Fibroblast of lung (primary cell): Measurements from ENCODE around the gene TMEM43. TPM values are rescaled to one million over a fixed set of nuclear protein-coding genes. Genes with fewer than 3 reads are reported as not detected.

ENCODE experiments used
- DNase-seq, 2 donors: peaks; one replicate each; pipeline versions ENCODE4 v3.0.0 to v3.0.0-alpha.2; 2010; ENCODE audit warnings: low read depth in 2 of 2
- H2AFZ ChIP-seq: 2 replicates; pipeline ENCODE4 v1.5.1; 2012; ENCODE audit warnings: low read length, control low read depth, inconsistent platforms
- H3K27ac ChIP-seq: 2 replicates; pipeline ENCODE4 v1.5.1; 2011; ENCODE audit warnings: low read length, control low read depth; ENCODE audit not compliant: insufficient read depth
- H3K27me3 ChIP-seq: 2 replicates; pipeline ENCODE4 v1.5.1; 2011; ENCODE audit warnings: mild to moderate bottlenecking, low read length; ENCODE audit not compliant: control insufficient read depth, insufficient read depth
- H3K36me3 ChIP-seq: 2 replicates; pipeline ENCODE4 v1.5.1; 2011; ENCODE audit warnings: low read length; ENCODE audit not compliant: control insufficient read depth, insufficient read depth
- H3K4me1 ChIP-seq: 2 replicates; pipeline ENCODE4 v1.5.1; 2011; ENCODE audit warnings: low read length; ENCODE audit not compliant: control insufficient read depth, insufficient read depth; ENCODE audit errors: extremely low read depth
- H3K4me2 ChIP-seq: 2 replicates; pipeline ENCODE4 v1.5.1; 2011; ENCODE audit warnings: low read length, control low read depth; ENCODE audit not compliant: insufficient read depth; ENCODE audit errors: extremely low read depth
- H3K4me3 ChIP-seq, 4 experiments: fragments of 200-600 bp in 1 of 4; sonication (generic) in 1 of 4; replicated peaks in 1 of 4; 2 replicates each; pipeline ENCODE4 v1.5.1; 2011 to 2016; ENCODE audit warnings: low read length in 4 of 4, low read depth in 3 of 4, mild to moderate bottlenecking in 3 of 4, control low read depth in 2 of 4, inconsistent platforms in 1 of 4, mixed read lengths in 1 of 4; ENCODE audit not compliant: insufficient read depth in 1 of 4; ENCODE audit errors: control extremely low read depth in 1 of 4
- H3K79me2 ChIP-seq: 2 replicates; pipeline ENCODE4 v1.5.1; 2012; ENCODE audit warnings: mild to moderate bottlenecking, low read length, inconsistent platforms; ENCODE audit not compliant: control insufficient read depth, insufficient read depth
- H3K9ac ChIP-seq: 2 replicates; pipeline ENCODE4 v1.5.1; 2011; ENCODE audit warnings: mild to moderate bottlenecking, low read length, control low read depth; ENCODE audit not compliant: insufficient read depth
- H3K9me3 ChIP-seq: 2 replicates; pipeline ENCODE4 v1.5.1; 2012; ENCODE audit warnings: low read depth, low read length; ENCODE audit not compliant: control insufficient read depth, insufficient read depth
- H4K20me1 ChIP-seq: 2 replicates; pipeline ENCODE4 v1.5.1; 2011; ENCODE audit warnings: low read length; ENCODE audit not compliant: control insufficient read depth, insufficient read depth; ENCODE audit errors: extremely low read depth
- EZH2 ChIP-seq: IDR thresholded peaks from 2 replicates; pipeline ENCODE4 v1.5.1; 2012; ENCODE audit warnings: low read length, control low read depth, mild to moderate bottlenecking; ENCODE audit errors: missing control alignments
- polyA plus RNA-seq, 2 donors: library from polyadenylated mRNA; depleted of rRNA in 1 of 2; stranded (reverse) in 1 of 2; unstranded in 1 of 2; fragments of >200 nt; gene quantifications; 2 replicates each; pipeline ENCODE4 v1.2.1, GENCODE V29; 2011 to 2012; ENCODE audit warnings: missing spikeins in 1 of 2
- total RNA-seq: library from RNA; depleted of rRNA; stranded (reverse); fragments of >200 nt; gene quantifications from 2 replicates; pipeline ENCODE4 v1.2.1, GENCODE V29; 2014
- TF ChIP-seq, protein P1 (sequence below), 2 donors: IDR thresholded peaks in 1 of 2; conservative IDR thresholded peaks in 1 of 2; 1 replicate in 1 of 2; 2 replicates in 1 of 2; pipeline ENCODE4 v1.5.1; 2011 to 2012; ENCODE audit warnings: low read length in 2 of 2, control low read depth in 1 of 2, inconsistent platforms in 1 of 2, low read depth in 1 of 2, mild to moderate bottlenecking in 1 of 2

TMEM43 gene
- total and polyA plus RNA-seq, 2 donors (not counting 1 experiment from before 2014, with no cell fraction given): 114 to 180 TPM

DNA sequence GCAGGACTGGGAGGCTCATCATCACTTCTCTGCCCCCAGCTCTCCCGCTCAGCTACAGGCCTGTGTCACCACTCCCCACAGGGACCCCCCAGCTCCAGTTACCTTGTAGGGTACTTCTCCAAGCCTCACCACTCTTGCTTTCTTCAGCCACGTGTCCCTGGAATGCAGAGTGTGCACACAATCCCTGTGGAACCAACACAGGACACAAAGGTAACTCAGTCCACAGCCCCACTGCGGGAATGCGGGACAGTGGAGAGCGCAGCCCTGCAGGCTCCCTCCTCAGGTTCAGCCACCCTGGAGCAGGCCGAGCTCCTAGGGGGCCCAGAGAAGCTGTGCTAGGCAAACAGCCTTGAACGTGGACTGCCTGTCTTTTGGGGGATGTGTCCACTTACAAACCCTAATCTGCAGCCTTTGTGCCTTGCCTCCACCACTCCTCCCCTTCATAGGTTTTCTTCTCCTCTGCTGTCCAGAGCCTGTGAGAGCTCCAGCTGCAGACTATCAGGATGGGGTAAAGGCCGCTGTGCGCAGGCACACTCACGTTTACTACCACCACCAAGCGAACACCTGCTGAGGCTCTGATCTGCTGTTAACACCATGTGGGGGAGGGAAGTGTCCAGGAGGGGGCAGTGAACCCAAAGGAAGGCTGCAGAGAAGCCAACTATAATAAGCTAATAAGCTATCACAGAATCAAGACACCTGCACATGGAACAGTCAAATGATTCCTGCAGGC, 27.5 kb downstream of the TMEM43 start:
- H3K9me3 ChIP-seq: no peaks in the 10 kb centered on the region
- no peaks in the 10 kb centered on the region for H3K79me2 ChIP-seq
- no peak for DNase-seq
- H3K9ac ChIP-seq: no peak overlapping the region
- H3K4me2 ChIP-seq: no peak overlapping the region
- TF ChIP-seq EZH2: no peak
- TF ChIP-seq, protein P1, sequence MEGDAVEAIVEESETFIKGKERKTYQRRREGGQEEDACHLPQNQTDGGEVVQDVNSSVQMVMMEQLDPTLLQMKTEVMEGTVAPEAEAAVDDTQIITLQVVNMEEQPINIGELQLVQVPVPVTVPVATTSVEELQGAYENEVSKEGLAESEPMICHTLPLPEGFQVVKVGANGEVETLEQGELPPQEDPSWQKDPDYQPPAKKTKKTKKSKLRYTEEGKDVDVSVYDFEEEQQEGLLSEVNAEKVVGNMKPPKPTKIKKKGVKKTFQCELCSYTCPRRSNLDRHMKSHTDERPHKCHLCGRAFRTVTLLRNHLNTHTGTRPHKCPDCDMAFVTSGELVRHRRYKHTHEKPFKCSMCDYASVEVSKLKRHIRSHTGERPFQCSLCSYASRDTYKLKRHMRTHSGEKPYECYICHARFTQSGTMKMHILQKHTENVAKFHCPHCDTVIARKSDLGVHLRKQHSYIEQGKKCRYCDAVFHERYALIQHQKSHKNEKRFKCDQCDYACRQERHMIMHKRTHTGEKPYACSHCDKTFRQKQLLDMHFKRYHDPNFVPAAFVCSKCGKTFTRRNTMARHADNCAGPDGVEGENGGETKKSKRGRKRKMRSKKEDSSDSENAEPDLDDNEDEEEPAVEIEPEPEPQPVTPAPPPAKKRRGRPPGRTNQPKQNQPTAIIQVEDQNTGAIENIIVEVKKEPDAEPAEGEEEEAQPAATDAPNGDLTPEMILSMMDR (conservative IDR thresholded peaks at IDR 0.05 in 1 of 2, IDR thresholded peaks at IDR 0.05 in 1 of 2; ENCODE audit: low read depth in 1 of 2, low read length in 2 of 2): peak in 1 of 2 donors; percentile 27
- peaks cover 28% of the 10 kb centered on the region for H3K36me3 ChIP-seq
- no peaks in the 10 kb centered on the region for H4K20me1 ChIP-seq
- no peak overlapping the region for H3K4me3 ChIP-seq
- H2AFZ ChIP-seq: no peak overlapping the region
- no peaks in the 10 kb centered on the region for H3K4me1 ChIP-seq
- H3K27me3 ChIP-seq: no peaks in the 10 kb centered on the region
- H3K27ac ChIP-seq: no peak overlapping the region

DNA sequence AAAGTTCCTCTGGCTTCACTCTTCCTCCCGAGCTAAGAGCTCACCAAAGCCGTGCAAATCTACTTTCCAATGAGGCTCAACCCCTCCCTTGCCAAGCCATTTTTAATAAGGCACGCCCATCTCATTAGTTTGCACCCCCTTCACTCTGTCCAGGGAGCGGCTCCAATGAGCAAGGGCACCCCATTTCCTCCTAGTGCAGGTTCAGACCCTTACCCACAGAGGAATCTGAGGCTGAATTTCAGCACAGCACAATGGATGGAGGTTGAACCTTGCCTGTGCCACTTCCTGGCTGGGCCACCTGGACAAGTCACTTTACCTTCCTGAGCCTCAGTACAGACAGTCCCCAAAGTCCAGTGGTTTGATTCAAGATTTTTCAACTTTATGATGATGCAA, 28.1 kb downstream of the TMEM43 start:
- H3K4me1 ChIP-seq: no peaks in the 10 kb centered on the region
- TF ChIP-seq, protein P1 (conservative IDR thresholded peaks at IDR 0.05 in 1 of 2, IDR thresholded peaks at IDR 0.05 in 1 of 2; ENCODE audit: low read depth in 1 of 2, low read length in 2 of 2): no peak
- no peak for TF ChIP-seq EZH2
- no peaks in the 10 kb centered on the region for H3K27me3 ChIP-seq
- no peak overlapping the region for H3K27ac ChIP-seq
- no peaks in the 10 kb centered on the region for H4K20me1 ChIP-seq
- H3K79me2 ChIP-seq: no peaks in the 10 kb centered on the region
- no peak for DNase-seq
- H3K9ac ChIP-seq: no peak overlapping the region
- H2AFZ ChIP-seq: no peak overlapping the region
- H3K4me2 ChIP-seq: no peak overlapping the region
- no peak overlapping the region for H3K4me3 ChIP-seq
- H3K36me3 ChIP-seq: peaks cover 28% of the 10 kb centered on the region
- no peaks in the 10 kb centered on the region for H3K9me3 ChIP-seq

DNA sequence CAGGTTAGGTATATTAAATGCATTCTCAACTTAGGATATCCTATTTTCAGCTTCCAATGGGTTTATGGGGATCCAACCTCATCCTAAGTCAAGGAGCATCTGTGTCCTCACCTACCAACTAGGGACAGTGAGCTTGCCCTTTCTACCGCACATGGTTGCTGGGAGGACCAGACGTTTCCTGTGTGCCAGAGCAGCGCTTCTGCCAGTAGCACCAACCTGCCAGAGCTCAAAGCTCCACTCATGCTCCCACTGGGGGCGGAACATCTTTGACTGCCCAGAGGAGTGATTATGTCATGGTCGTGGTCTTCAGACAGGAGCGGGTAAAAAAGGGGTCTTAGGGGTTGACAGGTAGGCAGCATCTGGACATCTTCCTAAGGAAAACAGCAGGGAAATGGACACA, 28.8 kb downstream of the TMEM43 start:
- no peak for DNase-seq
- Histone ChIP-seq H3K9ac (no peak overlapping the region), H3K4me3 (no peak overlapping the region), H3K79me2 (no peaks in the 10 kb centered on the region), H3K27ac (no peak overlapping the region), H2AFZ (no peak overlapping the region), H3K4me1 (no peaks in the 10 kb centered on the region), H3K27me3 (no peaks in the 10 kb centered on the region), H4K20me1 (no peaks in the 10 kb centered on the region), H3K9me3 (no peaks in the 10 kb centered on the region), H3K36me3 (peaks cover 32% of the 10 kb centered on the region), H3K4me2 (no peak overlapping the region)
- TF ChIP-seq, protein P1 (conservative IDR thresholded peaks at IDR 0.05 in 1 of 2, IDR thresholded peaks at IDR 0.05 in 1 of 2; ENCODE audit: low read depth in 1 of 2, low read length in 2 of 2): no peak
- TF ChIP-seq EZH2: no peak
